GM12873 (cell line): ENCODE measurements around the gene MSANTD2.

Experiments
- TF ChIP-seq, protein P1 (sequence below): IDR thresholded peaks from 2 replicates; pipeline ENCODE4 v1.5.1; 2012; ENCODE audit warnings: low read depth, mild to moderate bottlenecking, moderate library complexity, low read length, control low read depth; ENCODE audit not compliant: insufficient read depth; ENCODE audit errors: missing control alignments

The MSANTD2 gene

DNA sequence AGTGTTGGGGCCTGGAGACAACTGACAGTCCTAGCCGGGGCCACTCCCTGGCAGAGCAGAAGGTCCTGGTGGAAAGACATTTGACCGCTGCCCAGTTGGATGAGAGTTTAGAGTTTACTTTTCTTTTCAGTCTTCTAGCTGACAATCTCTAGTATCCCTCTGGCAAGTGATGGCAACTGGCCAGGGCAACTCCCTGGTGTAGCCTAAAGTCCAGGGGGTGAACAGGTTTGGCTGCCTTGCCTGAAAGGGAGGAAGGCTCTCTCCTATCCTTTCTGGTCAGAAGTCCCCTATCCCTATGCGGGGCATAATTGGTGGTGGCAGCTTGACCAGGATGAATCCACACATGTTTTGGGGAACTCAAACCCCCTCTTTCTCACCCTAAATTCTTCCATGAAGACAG lies 16.8 kb upstream of the MSANTD2 start:
- TF ChIP-seq, protein P1, sequence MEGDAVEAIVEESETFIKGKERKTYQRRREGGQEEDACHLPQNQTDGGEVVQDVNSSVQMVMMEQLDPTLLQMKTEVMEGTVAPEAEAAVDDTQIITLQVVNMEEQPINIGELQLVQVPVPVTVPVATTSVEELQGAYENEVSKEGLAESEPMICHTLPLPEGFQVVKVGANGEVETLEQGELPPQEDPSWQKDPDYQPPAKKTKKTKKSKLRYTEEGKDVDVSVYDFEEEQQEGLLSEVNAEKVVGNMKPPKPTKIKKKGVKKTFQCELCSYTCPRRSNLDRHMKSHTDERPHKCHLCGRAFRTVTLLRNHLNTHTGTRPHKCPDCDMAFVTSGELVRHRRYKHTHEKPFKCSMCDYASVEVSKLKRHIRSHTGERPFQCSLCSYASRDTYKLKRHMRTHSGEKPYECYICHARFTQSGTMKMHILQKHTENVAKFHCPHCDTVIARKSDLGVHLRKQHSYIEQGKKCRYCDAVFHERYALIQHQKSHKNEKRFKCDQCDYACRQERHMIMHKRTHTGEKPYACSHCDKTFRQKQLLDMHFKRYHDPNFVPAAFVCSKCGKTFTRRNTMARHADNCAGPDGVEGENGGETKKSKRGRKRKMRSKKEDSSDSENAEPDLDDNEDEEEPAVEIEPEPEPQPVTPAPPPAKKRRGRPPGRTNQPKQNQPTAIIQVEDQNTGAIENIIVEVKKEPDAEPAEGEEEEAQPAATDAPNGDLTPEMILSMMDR: no peak

DNA sequence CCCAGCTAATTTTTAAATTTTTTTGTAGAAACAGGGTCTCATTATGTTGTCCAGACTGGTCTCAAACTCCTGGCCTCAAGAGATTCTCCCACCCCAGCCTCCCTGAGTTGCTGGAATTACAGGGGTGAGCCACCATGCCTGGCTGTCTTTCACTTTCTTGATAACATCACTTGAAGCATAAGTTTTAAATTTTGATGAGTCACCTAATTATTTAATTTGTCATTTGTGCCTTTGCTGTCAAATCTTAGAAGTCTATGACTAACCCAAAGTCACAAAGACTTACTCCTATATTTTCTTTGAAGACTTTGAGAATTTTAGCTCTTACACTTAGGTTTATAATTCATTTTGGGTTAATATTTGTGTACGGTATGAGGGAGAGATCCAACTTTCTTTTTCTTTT lies 14.5 kb upstream of the MSANTD2 start:
- TF ChIP-seq, protein P1: no peak

DNA sequence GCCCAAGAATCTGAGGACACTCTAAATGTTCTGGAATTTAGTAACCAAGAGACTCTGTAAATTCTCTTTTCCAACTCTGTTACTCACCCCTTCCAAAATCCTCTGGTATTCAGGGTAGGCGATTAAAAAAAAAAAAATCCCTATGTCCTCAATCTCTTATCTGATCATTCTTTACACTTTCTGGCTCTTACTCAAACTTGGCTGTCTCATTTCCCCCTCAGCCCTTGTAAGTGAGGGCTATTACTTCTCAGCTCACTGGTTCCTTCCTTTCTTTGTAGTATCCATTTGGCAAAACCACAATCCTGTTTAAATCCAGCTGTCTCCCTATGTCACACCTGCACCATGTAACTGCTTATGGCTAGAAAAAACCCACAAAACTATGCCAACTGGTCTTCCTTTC lies 12.7 kb upstream of the MSANTD2 start:
- TF ChIP-seq, protein P1: no peak

DNA sequence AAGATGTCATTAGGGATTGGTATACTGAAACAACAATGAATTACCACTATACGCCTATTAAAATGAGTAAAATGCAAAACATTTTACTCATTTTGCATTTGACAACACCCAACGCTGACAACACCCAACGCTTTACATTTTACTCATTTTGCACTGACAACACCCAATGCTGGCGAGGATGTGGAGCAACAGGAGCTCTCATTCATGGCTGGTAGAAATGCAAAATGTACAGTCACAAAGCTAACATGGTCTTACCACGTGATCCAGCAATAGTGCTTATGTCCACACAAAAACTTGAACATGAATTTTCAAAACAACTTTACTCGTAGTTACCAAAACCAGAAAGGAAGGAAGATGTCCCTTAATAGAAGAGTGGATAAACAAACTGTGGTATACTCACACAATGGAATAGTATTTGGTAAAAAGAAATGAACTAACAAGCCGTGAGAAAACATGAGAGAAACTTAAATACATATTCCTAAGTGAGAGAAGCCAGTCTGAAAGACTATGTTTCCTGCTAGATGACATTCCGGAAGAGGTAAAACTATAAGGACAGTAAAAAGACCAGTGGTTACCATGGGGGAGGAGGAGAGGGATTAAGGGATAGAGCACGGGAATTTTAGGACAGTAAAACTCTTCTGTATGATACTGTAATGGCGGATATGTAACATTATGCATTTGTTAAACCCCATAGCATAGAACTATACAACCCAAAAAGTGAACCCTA lies 11.4 kb upstream of the MSANTD2 start:
- TF ChIP-seq, protein P1: no peak

DNA sequence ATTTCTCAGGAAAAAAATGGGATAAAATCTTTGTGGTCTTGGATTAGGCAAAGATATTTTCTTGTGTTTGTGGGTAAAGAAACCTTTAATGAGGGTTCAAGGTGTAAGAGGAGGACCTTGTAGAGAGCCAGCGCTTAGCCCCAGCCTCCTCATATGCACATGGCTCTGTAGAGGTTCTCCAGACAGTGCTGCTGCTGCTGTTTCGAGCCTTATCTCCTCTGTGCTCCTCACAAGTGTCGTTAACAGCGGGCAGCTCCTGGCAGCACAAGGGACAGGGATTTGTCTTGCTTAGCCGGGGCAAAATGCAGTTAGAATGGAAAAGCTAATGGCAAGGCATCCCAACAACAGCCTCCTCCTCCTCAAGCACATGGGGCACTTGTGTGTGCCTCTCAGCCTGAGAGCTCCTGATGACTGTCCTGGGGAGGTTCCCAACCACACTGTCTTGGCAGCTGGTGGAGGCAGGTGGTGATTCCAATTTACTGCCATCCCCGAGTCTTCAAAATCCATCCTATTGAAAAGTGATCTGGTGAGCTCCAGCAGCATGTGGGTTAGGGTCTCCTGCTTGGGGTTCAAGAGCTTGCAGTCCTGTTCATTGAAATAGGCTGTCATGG lies 7.6 kb upstream of the MSANTD2 start:
- TF ChIP-seq, protein P1: no peak

DNA sequence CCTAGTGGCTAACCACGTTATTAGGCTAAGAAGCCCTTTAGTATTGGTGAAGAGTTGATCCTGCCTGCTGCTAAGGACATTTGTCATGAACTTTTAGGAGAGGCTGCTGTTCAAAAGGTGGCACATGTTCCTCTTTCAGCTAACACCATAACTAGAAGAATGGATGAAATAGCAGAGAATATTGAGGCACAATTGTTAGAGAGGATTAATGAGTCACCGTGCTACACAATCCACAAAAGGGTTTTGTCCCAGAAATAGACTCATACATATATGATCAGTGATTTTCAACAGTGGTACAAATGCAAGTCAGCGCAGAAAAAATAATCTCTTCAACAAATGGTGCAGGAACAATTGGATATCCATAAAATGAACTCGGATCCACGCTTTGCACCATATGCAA lies 7.0 kb upstream of the MSANTD2 start:
- TF ChIP-seq, protein P1: no peak

DNA sequence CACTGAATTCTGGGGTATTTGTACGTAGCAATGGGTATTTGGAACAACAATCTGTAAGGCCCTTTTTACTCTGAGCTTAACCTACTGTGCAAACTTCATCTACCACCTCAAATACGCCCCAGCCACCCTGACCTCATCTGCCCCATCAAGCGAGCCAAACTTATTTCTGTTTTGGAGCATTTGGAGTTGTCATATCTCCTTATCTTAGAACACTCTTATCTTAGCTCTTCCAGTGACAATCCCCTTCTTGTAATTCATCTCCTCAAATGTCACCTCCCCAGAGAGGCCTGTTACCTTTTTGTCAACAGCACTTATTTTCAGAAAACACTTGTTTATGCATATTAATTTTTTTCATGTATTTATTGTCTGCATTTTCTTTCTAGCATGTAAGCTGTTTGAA lies 4.7 kb upstream of the MSANTD2 start:
- TF ChIP-seq, protein P1: no peak
